HEK293 (cell line): Measurements from ENCODE around the gene ATRNL1.

ENCODE experiments used
- CTCF ChIA-PET: fragments of 350-600 bp; formaldehyde crosslinking; extraction: SDS; loops from one replicate; lab custom pipeline; 2021; ENCODE audit warnings: antibody characterized with exemption; lab: Yijun Ruan, JAX
- POLR2A ChIA-PET: fragments of 300-600 bp; formaldehyde crosslinking; extraction: SDS; loops from one replicate; lab custom pipeline; 2020; ENCODE audit warnings: antibody characterized with exemption, inconsistent platforms; lab: Yijun Ruan, JAX
- H3K27ac ChIP-seq: fragments of 200-500 bp; sonication (Bioruptor generic); 2 replicates; pipeline ENCODE4 v1.5.1; 2014; ENCODE audit warnings: low read depth, low read length, control low read depth, inconsistent platforms; ENCODE audit errors: extremely low read depth
- H3K36me3 ChIP-seq, 2 experiments: fragments of 200-500 bp in 1 of 2; sonication (Bioruptor generic) in 1 of 2; 1 replicate in 1 of 2; 2 replicates in 1 of 2; pipeline ENCODE4 v1.5.1; 2014 to 2017; ENCODE audit warnings: inconsistent platforms in 2 of 2, low read length in 2 of 2; ENCODE audit not compliant: control insufficient read depth in 2 of 2, insufficient read depth in 1 of 2
- H3K4me1 ChIP-seq: fragments of 200-500 bp; sonication (Bioruptor generic); 2 replicates; pipeline ENCODE4 v1.5.1; 2014; ENCODE audit warnings: mild to moderate bottlenecking, low read length, inconsistent platforms; ENCODE audit not compliant: control insufficient read depth, insufficient read depth
- H3K4me3 ChIP-seq: 2 replicates; pipeline ENCODE4 v1.5.1; 2011; ENCODE audit warnings: low read depth, mild to moderate bottlenecking, control low read depth, low read length, moderate library complexity
- H3K9me3 ChIP-seq: fragments of 200-500 bp; sonication (Bioruptor generic); 2 replicates; pipeline ENCODE4 v1.5.1; 2014; ENCODE audit warnings: low read depth, low read length, inconsistent platforms; ENCODE audit not compliant: control insufficient read depth, insufficient read depth
- AEBP2 ChIP-seq: fragments of 450-650 bp; formaldehyde crosslinking; IDR thresholded peaks from 2 replicates; pipeline ENCODE4 v1.5.1; 2016; ENCODE audit warnings: missing biosample characterization, missing genetic modification characterization, borderline replicate concordance
- CTCF ChIP-seq: fragments of 450-650 bp; formaldehyde crosslinking; IDR thresholded peaks from 2 replicates; pipeline ENCODE4 v1.5.1; 2016; ENCODE audit warnings: missing biosample characterization, missing genetic modification characterization
- GFI1B ChIP-seq: fragments of 450-650 bp; formaldehyde crosslinking; IDR thresholded peaks from 2 replicates; pipeline ENCODE4 v1.5.1; 2016; ENCODE audit warnings: missing biosample characterization, missing genetic modification characterization
- TCF7L2 ChIP-seq: IDR thresholded peaks from 2 replicates; pipeline ENCODE4 v1.6.1; 2011; ENCODE audit warnings: low read depth, mild to moderate bottlenecking, inconsistent platforms, low read length, moderate library complexity, borderline replicate concordance
- ZBTB44 ChIP-seq: fragments of 450-650 bp; IDR thresholded peaks from 2 replicates; pipeline ENCODE4 v1.5.1; 2018; ENCODE audit warnings: missing biosample characterization, mild to moderate bottlenecking, missing genetic modification characterization
- ZEB2 ChIP-seq: fragments of 450-650 bp; formaldehyde crosslinking; IDR thresholded peaks from 2 replicates; pipeline ENCODE4 v1.5.1; 2016; ENCODE audit warnings: missing biosample characterization, missing genetic modification characterization
- ZNF112 ChIP-seq: fragments of 450-650 bp; formaldehyde crosslinking; IDR thresholded peaks from 2 replicates; pipeline ENCODE4 v1.5.0; 2017; ENCODE audit warnings: missing biosample characterization, missing genetic modification characterization
- ZNF18 ChIP-seq: fragments of 450-650 bp; formaldehyde crosslinking; IDR thresholded peaks from 2 replicates; pipeline ENCODE4 v1.5.1; 2016; ENCODE audit warnings: missing biosample characterization, missing genetic modification characterization
- ZNF211 ChIP-seq: fragments of 450-650 bp; formaldehyde crosslinking; IDR thresholded peaks from 2 replicates; pipeline ENCODE4 v1.5.1; 2016; ENCODE audit warnings: low read depth, missing biosample characterization, missing genetic modification characterization
- ZNF26 ChIP-seq: fragments of 450-650 bp; formaldehyde crosslinking; IDR thresholded peaks from 2 replicates; pipeline ENCODE4 v1.5.1; 2016; ENCODE audit warnings: missing biosample characterization, missing genetic modification characterization
- ZNF362 ChIP-seq: fragments of 450-650 bp; formaldehyde crosslinking; IDR thresholded peaks from 2 replicates; pipeline ENCODE4 v1.5.1; 2016; ENCODE audit warnings: missing biosample characterization, missing genetic modification characterization
- ZNF510 ChIP-seq: fragments of 450-650 bp; formaldehyde crosslinking; IDR thresholded peaks from 2 replicates; pipeline ENCODE4 v1.5.1; 2018; ENCODE audit warnings: mild to moderate bottlenecking, missing genetic modification characterization, missing biosample characterization; ENCODE audit not compliant: insufficient replicate concordance
- ZNF580 ChIP-seq: fragments of 450-650 bp; formaldehyde crosslinking; IDR thresholded peaks from 2 replicates; pipeline ENCODE4 v1.5.1; 2016; ENCODE audit warnings: missing biosample characterization, missing genetic modification characterization
- ZNF624 ChIP-seq: fragments of 450-650 bp; formaldehyde crosslinking; IDR thresholded peaks from 2 replicates; pipeline ENCODE4 v1.5.1; 2017; ENCODE audit warnings: missing biosample characterization, missing genetic modification characterization
- ZSCAN5A ChIP-seq: fragments of 450-650 bp; formaldehyde crosslinking; IDR thresholded peaks from 2 replicates; pipeline ENCODE4 v1.5.1; 2016; ENCODE audit warnings: missing biosample characterization, missing genetic modification characterization

ATRNL1 gene

GRCh38 chr10:115117301-115117700, 24.1 kb downstream of the ATRNL1 start:
- TF ChIP-seq ZNF624 (tag by site-specific recombination) = no peak
- TF ChIP-seq ZNF580 (tag by site-specific recombination) = no peak
- TF ChIP-seq ZNF362 (tag by site-specific recombination) = no peak
- TF ChIP-seq ZNF18 (tag by site-specific recombination) = no peak
- TF ChIP-seq ZNF112 (tag by site-specific recombination) = no peak
- TF ChIP-seq ZBTB44 (tag by site-specific recombination) = no peak
- TF ChIP-seq GFI1B = no peak
- no peak for TF ChIP-seq TCF7L2
- no peak for TF ChIP-seq ZNF26 (tag by site-specific recombination)
- no peak for TF ChIP-seq ZEB2 (tag by site-specific recombination)
- TF ChIP-seq ZSCAN5A = no peak
- TF ChIP-seq AEBP2 = no peak
- no peak for TF ChIP-seq ZNF510 (tag by site-specific recombination)
- no peak for TF ChIP-seq ZNF211
- no peak for TF ChIP-seq CTCF
- Histone ChIP-seq H3K27ac (no peak overlapping the region), H3K9me3 (no peaks in the 10 kb centered on the region), H3K4me3 (no peak overlapping the region), H3K4me1 (no peaks in the 10 kb centered on the region), H3K36me3 (no peaks in the 10 kb centered on the region)
- CTCF ChIA-PET = no interaction called here
- POLR2A ChIA-PET = no interaction called here
